IPS-NIHi7 (cell line): ENCODE data around the gene ORM2.
"Not testable (repeated sequence)": the region's sequence is repeated elsewhere in the genome, so short reads cannot be mapped to it uniquely, and the experiment has no call there.

Experiments used
- DNase-seq: peaks from one replicate; pipeline ENCODE4 v3.0.0; 2012; ENCODE audit warnings: mixed read lengths; ENCODE audit errors: extremely low spot score

Gene ORM2

GRCh38 chr9:114314256-114314867 is 15.3 kb upstream of the ORM2 start:
- DNase-seq: no peak

DNA sequence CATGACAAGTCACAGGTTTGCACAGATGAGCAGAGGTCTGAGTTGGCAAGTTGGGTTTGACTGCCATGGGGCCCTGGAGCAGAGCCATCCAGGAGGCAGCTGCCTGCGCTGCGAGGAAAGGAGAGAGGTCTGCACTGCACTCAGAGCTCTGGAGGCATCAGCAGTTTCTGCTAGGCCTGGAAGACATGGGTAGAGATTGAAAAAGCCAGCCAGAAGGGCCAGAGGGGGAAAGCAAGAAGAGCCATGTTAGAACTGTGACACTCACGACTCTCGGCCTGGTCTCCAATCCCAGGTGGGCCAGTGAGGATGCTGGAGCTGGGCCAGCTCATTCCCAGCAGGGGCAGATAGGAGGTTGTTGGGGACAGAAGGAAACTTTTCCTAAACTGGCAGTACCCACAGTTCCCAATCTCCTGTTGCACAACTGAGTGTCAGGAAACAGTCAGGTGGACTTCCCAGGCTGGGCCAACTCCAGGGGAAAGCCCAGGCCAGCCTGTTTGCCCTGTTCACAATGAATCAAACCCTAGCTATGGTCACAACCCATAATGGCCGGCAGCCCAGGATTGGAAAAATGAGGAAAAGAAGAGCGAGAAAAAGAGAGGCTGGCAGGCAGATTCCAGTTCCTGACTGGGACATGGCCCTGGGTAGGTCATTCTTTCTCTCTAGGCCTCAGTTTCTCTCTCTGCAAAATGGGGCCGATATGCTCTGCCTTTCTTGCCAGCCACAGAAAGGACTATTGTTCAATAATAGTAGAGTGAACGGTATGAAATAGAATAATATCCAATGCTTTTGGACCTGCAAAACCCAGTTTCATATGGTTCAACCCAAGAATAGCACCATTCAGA is 14.6 kb upstream of the ORM2 start:
- DNase-seq: no peak

GRCh38 chr9:114315723-114316363 is 13.8 kb upstream of the ORM2 start:
- no peak for DNase-seq

GRCh38 chr9:114316605-114317230 is 13.0 kb upstream of the ORM2 start:
- DNase-seq: no peak

DNA sequence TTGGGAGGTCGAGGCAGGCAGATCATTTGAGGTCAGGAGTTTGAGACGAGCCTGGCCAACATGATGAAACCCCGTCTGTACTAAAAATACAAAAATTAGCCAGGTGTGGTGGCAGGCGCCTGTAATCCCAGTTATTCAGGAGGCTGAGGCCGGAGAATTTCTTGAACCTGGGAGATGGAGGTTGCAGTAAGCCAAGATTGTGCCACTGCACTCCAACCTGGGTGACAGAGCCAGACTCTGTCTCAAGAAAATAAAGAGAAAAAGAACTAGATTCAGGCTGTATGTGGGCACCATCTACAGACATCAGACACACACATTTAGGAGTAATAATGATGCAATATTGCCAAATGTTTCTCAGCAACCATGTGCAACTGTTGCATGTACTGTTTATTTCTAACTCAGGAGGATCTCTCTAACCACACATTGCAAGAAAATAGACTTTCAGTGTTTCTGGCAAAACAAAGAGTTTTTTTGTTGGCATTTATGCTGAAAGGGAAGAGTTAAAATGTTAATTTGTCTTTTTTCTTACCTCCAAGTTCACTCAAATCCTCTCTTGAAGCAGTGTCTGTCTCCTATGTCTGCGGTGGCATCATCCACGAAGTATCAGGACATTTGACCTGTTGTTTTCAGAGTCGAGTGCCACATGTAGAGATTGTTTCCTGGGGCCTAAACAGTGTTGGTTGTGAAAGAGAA is 11.9 kb upstream of the ORM2 start:
- DNase-seq: no peak

- no peak for DNase-seq
Measured at GRCh38 chr9:114318416-114318815, 11.3 kb upstream of the ORM2 start.

DNA sequence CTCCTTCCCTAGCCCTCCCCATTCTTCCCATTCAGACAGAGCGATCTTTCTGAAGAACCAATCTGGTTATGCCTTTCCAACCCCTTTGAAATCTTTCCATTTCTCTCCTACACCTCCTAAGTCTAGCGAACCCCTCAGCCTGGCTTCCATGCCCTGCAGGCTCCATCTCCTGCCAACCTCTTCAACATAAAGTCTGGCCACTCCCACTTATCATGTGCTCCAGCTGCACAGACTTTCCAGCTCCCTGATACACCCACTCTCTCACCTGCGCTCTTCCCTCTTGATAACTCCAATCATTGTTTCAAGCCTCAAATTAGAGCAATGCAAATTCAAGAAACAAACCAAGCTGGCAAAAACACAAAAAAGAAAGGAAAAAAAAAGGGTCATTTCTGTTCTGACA is 10.5 kb upstream of the ORM2 start:
- DNase-seq: no peak

DNA sequence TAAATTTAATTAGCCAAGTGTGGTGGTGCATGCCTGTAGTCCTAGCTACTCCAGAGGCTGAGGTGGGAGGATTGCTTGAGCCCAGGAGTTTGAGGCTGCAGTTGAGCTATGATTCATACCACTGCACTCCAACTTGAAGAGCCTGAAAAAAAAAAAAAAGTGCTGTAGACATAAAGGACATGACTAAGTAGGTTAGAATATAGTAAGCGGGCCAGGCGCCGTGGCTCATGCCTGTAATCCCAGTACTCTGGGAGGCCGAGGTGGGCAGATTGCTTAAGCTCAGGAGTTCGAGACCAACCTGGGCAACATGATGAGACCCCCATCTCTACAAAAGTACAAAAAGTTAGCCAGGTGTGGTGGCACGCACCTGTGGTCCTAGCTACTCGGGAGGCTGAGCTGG is 9.0 kb upstream of the ORM2 start:
- not testable (repeated sequence) for DNase-seq

GRCh38 chr9:114321759-114322158 is 7.9 kb upstream of the ORM2 start:
- no peak for DNase-seq

GRCh38 chr9:114322160-114322818 is 7.4 kb upstream of the ORM2 start:
- not testable (repeated sequence) for DNase-seq

- DNase-seq: not testable (repeated sequence)
Measured at GRCh38 chr9:114322831-114323531, 6.7 kb upstream of the ORM2 start, which contains the start of gene ORM1. TSS of gene ORM1 (plus strand) at chr9:114323098. CDS start at chr9:114323134, 36 bp downstream.

GRCh38 chr9:114323849-114324248 is 5.8 kb upstream of the ORM2 start:
- not testable (repeated sequence) for DNase-seq

GRCh38 chr9:114324492-114324891 is 5.2 kb upstream of the ORM2 start:
- DNase-seq: no peak

- DNase-seq: not testable (repeated sequence)
Measured at GRCh38 chr9:114324965-114325364, 4.7 kb upstream of the ORM2 start.

DNA sequence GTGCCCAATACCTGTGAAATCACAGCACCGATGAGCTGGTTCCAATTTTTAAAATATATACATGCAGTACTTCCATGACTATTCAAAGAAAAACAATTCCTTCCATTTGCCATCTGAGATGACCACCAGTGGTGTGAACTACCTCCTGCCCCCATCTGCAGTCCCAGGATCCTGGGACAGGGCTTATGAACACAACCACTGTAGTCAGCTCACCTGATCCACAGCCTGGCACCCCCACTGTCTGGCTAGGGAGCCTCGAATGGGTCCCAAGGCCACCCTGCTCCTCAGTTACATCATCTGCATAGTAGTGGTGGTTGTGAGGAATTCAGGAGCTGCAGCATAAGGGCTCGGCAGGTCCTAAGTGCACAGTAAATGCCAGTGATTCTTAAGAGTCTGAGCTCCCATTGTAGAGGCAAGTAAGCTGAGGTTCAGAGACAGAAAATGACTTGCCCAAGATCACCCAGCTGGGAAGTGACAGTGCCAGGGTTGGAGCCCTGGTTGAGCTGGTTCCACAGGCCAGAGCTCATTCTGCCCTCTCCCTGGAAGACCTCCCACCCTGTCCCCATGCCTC is 3.9 kb upstream of the ORM2 start:
- not testable (repeated sequence) for DNase-seq

GRCh38 chr9:114327749-114328148 is 1.9 kb upstream of the ORM2 start:
- DNase-seq: no peak

GRCh38 chr9:114328357-114328820 is 1.3 kb upstream of the ORM2 start:
- DNase-seq: not testable (repeated sequence)

DNA sequence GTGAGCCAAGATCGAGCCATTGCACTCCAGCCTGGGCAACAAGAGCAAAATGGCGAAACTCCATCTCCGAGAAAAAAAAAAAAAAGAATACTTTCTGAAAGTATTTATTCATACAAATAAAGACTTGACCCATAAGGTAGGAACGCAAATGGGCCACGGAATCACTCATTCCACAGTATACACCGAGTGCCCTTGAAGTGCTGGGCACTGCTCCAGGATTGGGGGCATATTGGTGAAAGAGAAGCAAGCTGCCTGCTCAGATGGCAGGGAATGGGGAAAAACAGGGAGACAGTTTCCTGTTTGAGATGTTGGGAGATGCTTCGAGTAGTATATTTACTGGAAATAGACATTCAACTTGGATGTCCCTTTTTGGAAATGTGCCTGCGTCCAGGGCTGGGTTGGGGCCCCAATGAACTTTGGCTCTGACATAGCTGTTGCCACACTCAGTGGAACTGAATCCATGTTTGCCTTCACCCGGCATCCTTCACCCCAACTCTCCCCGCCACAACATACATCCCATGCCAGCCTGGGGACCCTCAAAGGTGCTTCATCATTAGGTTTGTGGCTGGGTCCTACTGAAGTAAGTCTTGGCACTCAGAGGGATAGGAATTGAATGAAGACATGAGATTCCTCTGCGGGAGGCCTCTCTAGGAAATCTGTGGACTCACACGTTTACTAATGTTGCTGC is 588 bp upstream of the ORM2 start:
- DNase-seq: not testable (repeated sequence)

GRCh38 chr9:114330636-114331035 is 967 bp downstream of the ORM2 start:
- DNase-seq: no peak
